IMR-90 (cell line): ENCODE data around the gene TMA16. TPM values are rescaled to one million over a fixed set of nuclear protein-coding genes. Genes with fewer than 3 reads are reported as not detected.
A peak's percentile ranks its signal among the peaks of the same experiment; 100 is the strongest.

ENCODE experiments used
- ATAC-seq: fragments of 200-7000 bp; cut with Tn5 transposase; 2 replicates; pipeline ENCODE4 v1.9.1; 2020; ENCODE audit warnings: low read depth, mild to moderate bottlenecking, moderate library complexity
- BruUV-seq: library from RNA; stranded (reverse); fragments of 400-500 nt; replicated peaks from 2 replicates; lab custom pipeline; 2021; lab: Mats Ljungman, UMichigan
- CTCF ChIA-PET: fragments of 300-600 bp; formaldehyde crosslinking; extraction: SDS; loops from one replicate; lab custom pipeline; 2021; ENCODE audit warnings: antibody characterized with exemption; lab: Yijun Ruan, JAX
- POLR2A ChIA-PET: fragments of 300-600 bp; sonication (Branson Sonifier 250); formaldehyde crosslinking; loops from one replicate; lab custom pipeline; 2022; ENCODE audit warnings: antibody characterized with exemption; ENCODE audit not compliant: unreplicated experiment; lab: Charles Lee
- DNase-seq: peaks from one replicate; pipeline ENCODE4 v3.0.0; 2013
- H2AFZ ChIP-seq: replicated peaks from 2 replicates; pipeline ENCODE3; 2013; ENCODE audit warnings: low read length, mild to moderate bottlenecking; ENCODE audit not compliant: poor library complexity
- H2AK5ac ChIP-seq: 2 replicates; pipeline ENCODE4 v1.6.1; 2013; ENCODE audit warnings: low read depth, low read length, inconsistent platforms
- H2AK9ac ChIP-seq: replicated peaks from 2 replicates; pipeline ENCODE3; 2013; ENCODE audit warnings: mild to moderate bottlenecking, low read depth, low read length, moderate library complexity; ENCODE audit not compliant: poor library complexity
- H2BK120ac ChIP-seq: 2 replicates; pipeline ENCODE4 v1.6.1; 2013; ENCODE audit warnings: low read depth, low read length, inconsistent platforms
- H2BK15ac ChIP-seq: 3 replicates; pipeline ENCODE4 v1.6.1; 2013; ENCODE audit warnings: low read depth, low read length, inconsistent platforms
- H2BK20ac ChIP-seq: 2 replicates; pipeline ENCODE4 v1.6.1; 2013; ENCODE audit warnings: low read depth, mild to moderate bottlenecking, inconsistent platforms, low read length, moderate library complexity
- H2BK5ac ChIP-seq: 2 replicates; pipeline ENCODE4 v1.6.1; 2013; ENCODE audit warnings: mild to moderate bottlenecking, low read depth, low read length, inconsistent platforms; ENCODE audit not compliant: poor library complexity, severe bottlenecking
- H3K14ac ChIP-seq: replicated peaks from 2 replicates; pipeline ENCODE4 v1.6.1; 2013; ENCODE audit warnings: low read depth, low read length, inconsistent platforms
- H3K18ac ChIP-seq: 2 replicates; pipeline ENCODE4 v1.6.1; 2013; ENCODE audit warnings: low read depth, low read length, control low read depth
- H3K23ac ChIP-seq: 2 replicates; pipeline ENCODE4 v1.6.1; 2013; ENCODE audit warnings: low read depth, low read length, inconsistent platforms
- H3K27ac ChIP-seq: 2 replicates; pipeline ENCODE4 v1.5.1; 2013; ENCODE audit warnings: mild to moderate bottlenecking, control low read depth, low read length; ENCODE audit not compliant: insufficient read depth
- H3K27me3 ChIP-seq: 2 replicates; pipeline ENCODE4 v1.6.1; 2013; ENCODE audit warnings: low read length; ENCODE audit not compliant: control insufficient read depth, insufficient read depth
- H3K36me3 ChIP-seq: 2 replicates; pipeline ENCODE4 v1.6.1; 2013; ENCODE audit warnings: low read length, mixed read lengths; ENCODE audit not compliant: control insufficient read depth, insufficient read depth
- H3K4ac ChIP-seq: 2 replicates; pipeline ENCODE4 v1.6.1; 2013; ENCODE audit warnings: low read depth, low read length, inconsistent platforms
- H3K4me1 ChIP-seq: 2 replicates; pipeline ENCODE4 v1.6.1; 2013; ENCODE audit warnings: low read length, mixed read lengths; ENCODE audit not compliant: control insufficient read depth, insufficient read depth
- H3K4me2 ChIP-seq: 2 replicates; pipeline ENCODE4 v1.6.1; 2013; ENCODE audit warnings: low read depth, mild to moderate bottlenecking, control low read depth, low read length, moderate library complexity
- H3K4me3 ChIP-seq: 2 replicates; pipeline ENCODE4 v1.5.1; 2013; ENCODE audit warnings: low read depth, mild to moderate bottlenecking, control low read depth, low read length, moderate library complexity; ENCODE audit not compliant: insufficient read depth
- H3K56ac ChIP-seq: 2 replicates; pipeline ENCODE4 v1.6.1; 2013; ENCODE audit warnings: low read length, inconsistent platforms; ENCODE audit not compliant: insufficient read depth; ENCODE audit errors: extremely low read depth
- H3K79me1 ChIP-seq, 2 experiments: 2 replicates each; pipeline ENCODE4 v1.6.1; 2013; ENCODE audit warnings: low read length in 2 of 2, inconsistent platforms in 1 of 2, low read depth in 1 of 2
- H3K9ac ChIP-seq: 2 replicates; pipeline ENCODE4 v1.6.1; 2013; ENCODE audit warnings: low read depth, low read length, control low read depth
- H3K9me1 ChIP-seq: 2 replicates; pipeline ENCODE4 v1.6.1; 2013; ENCODE audit warnings: low read length, inconsistent platforms; ENCODE audit not compliant: insufficient read depth
- H3K9me3 ChIP-seq: 2 replicates; pipeline ENCODE4 v1.6.1; 2013; ENCODE audit warnings: low read length; ENCODE audit not compliant: control insufficient read depth, insufficient read depth
- H4K20me1 ChIP-seq: 2 replicates; pipeline ENCODE4 v1.6.1; 2013; ENCODE audit warnings: low read length, inconsistent platforms; ENCODE audit not compliant: insufficient read depth
- H4K5ac ChIP-seq: 2 replicates; pipeline ENCODE4 v1.6.1; 2013; ENCODE audit warnings: mild to moderate bottlenecking, low read depth, low read length, control low read depth
- H4K8ac ChIP-seq, 2 experiments: 2 replicates each; pipeline ENCODE4 v1.6.1; 2013; ENCODE audit warnings: low read depth in 2 of 2, low read length in 2 of 2, control low read depth in 1 of 2, inconsistent platforms in 1 of 2
- H4K91ac ChIP-seq: 2 replicates; pipeline ENCODE4 v1.6.1; 2013; ENCODE audit warnings: low read depth, low read length, inconsistent platforms; ENCODE audit not compliant: insufficient read depth
- CEBPB ChIP-seq: IDR thresholded peaks from 2 replicates; pipeline ENCODE4 v1.6.1; 2012; ENCODE audit warnings: low read depth, low read length, improper control_type of control experiment
- CHD1 ChIP-seq: IDR thresholded peaks from 2 replicates; pipeline ENCODE4 v1.6.1; 2012; ENCODE audit warnings: low read depth, low read length, improper control_type of control experiment
- FOS ChIP-seq: fragments of 150-350 bp; IDR thresholded peaks from 2 replicates; pipeline ENCODE4 v1.6.1; 2016; ENCODE audit warnings: low read depth, low read length
- MAFK ChIP-seq: IDR thresholded peaks from 2 replicates; pipeline ENCODE4 v1.6.1; 2012; ENCODE audit warnings: low read depth, low read length, improper control_type of control experiment
- NFE2L2 ChIP-seq: fragments of 150-350 bp; IDR thresholded peaks from 2 replicates; pipeline ENCODE4 v1.6.1; 2016; ENCODE audit warnings: low read depth, mild to moderate bottlenecking, low read length
- RCOR1 ChIP-seq: IDR thresholded peaks from 2 replicates; pipeline ENCODE4 v1.6.1; 2012; ENCODE audit warnings: mild to moderate bottlenecking, low read length, improper control_type of control experiment; ENCODE audit not compliant: insufficient replicate concordance
- WGBS, 2 experiments: methylation state at CpG; one replicate each; pipeline versions ENCODE4 v1.1.5 to v1.1.7; 2013; ENCODE audit warnings: missing lambda C conversion rate in 2 of 2; ENCODE audit not compliant: insufficient read length in 1 of 2; ENCODE audit errors: extremely low coverage in 2 of 2; 5-methylcytosine and 5-hydroxymethylcytosine counted together
- dilution Hi-C: fragments of 300-500 bp; cut with HindIII; formaldehyde crosslinking; loops from one replicate; pipeline ENCODE4 v1.14.3; 2018; ENCODE audit warnings: low sequenced_read_pairs; ENCODE audit not compliant: unreplicated experiment
- in situ Hi-C: fragments of 300-500 bp; cut with MboI; formaldehyde crosslinking; loops from 3 replicates; pipeline ENCODE4 v1.14.3; 2019; ENCODE audit warnings: low sequenced_read_pairs, inconsistent platforms, mixed read lengths
- intact Hi-C: fragments of 100-400 bp; cut with micrococcal nuclease; formaldehyde crosslinking; loops from 2 replicates; pipeline ENCODE4 v1.10.0; 2022
- polyA plus RNA-seq, 3 experiments: library from polyadenylated mRNA; depleted of rRNA; stranded (reverse); fragments of >200 nt; gene quantifications; 2 replicates each; pipeline ENCODE4 v1.2.3, GENCODE V29; 2012; ENCODE audit warnings: low replicate concordance in 1 of 3
- total RNA-seq: library from RNA; depleted of rRNA; stranded (reverse); fragments of >200 nt; gene quantifications from 2 replicates; pipeline ENCODE4 v1.2.3, GENCODE V29; 2012
- TF ChIP-seq, protein P1 (sequence below): conservative IDR thresholded peaks from 2 replicates; pipeline ENCODE4 v1.5.1; 2012; ENCODE audit warnings: mild to moderate bottlenecking, low read depth, low read length, improper control_type of control experiment

Gene TMA16
- total and polyA plus RNA-seq, 2 of the 4 experiments (the other 2 are of a cell fraction): 9.3 to 19.8 TPM

DNA sequence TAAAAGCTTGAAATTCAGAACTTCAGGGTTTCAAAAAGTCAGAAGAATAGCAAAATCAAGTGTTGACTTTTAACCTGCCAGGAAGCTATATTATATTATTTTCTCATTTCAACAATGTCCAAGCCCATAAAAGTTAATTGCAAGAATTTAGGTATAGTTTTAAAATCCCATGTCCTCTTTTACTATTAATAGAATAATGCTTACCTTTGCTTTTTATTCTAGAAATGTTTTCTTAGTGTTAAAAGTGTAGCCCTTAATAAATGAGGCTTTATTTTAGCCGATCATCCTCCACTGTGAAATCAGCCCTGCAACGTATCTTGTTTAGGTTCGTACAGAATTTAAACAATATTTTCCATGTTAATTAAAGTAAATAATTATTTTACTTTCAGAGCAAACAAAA, 31.5 kb downstream of the TMA16 start:
- ATAC-seq (no peak), DNase-seq (no peak)
- no CpG with 5 or more reads among the region's 3 CpGs for WGBS, 2 experiments
- Histone ChIP-seq H3K27ac (no peak overlapping the region), H3K56ac (no peak overlapping the region), H4K8ac (no peak overlapping the region), H2AFZ (no peak overlapping the region), H2AK9ac (no peak overlapping the region), H2BK120ac (no peak overlapping the region), H4K20me1 (no peaks in the 10 kb centered on the region), H2BK5ac (no peak overlapping the region), H3K9ac (no peak overlapping the region), H2BK20ac (no peak overlapping the region), H3K9me3 (no peaks in the 10 kb centered on the region), H3K4me1 (peaks cover 4% of the 10 kb centered on the region), H3K14ac (no peak overlapping the region), H2AK5ac (no peak overlapping the region), H4K91ac (no peak overlapping the region), H3K79me1 (0 out of 4 replicates have a peak, but pooled peaks cover 0 to 5% of the 10 kb centered on the region in 2 experiments), H3K4me2 (no peak overlapping the region), H3K27me3 (no peaks in the 10 kb centered on the region), H3K18ac (no peak overlapping the region), H3K23ac (no peak overlapping the region), H3K4me3 (no peak overlapping the region), H2BK15ac (no peak overlapping the region), H4K5ac (no peak overlapping the region), H3K4ac (no peak overlapping the region), H3K9me1 (0 out of 2 replicates have a peak, but pooled peaks cover 4% of the 10 kb centered on the region), H3K36me3 (peaks cover 10% of the 10 kb centered on the region)
- in situ Hi-C loops (loop anchor here (25.0 kb wide), 1 partner anchor 414 kb away; no protein-coding TSS in a partner anchor), intact Hi-C loops (no loop called here), dilution Hi-C loops (no loop called here)
- ChIA-PET CTCF (interaction anchor here (1.1 kb wide), 1 partner anchor 10 kb away, joined by 3 read pairs; no protein-coding TSS in a partner anchor), POLR2A (no interaction called here)
- no TSS peak for BruUV-seq
- no peak for TF ChIP-seq RCOR1
- TF ChIP-seq NFE2L2: no peak
- TF ChIP-seq MAFK: peak; percentile 31
- no peak for TF ChIP-seq CHD1
- TF ChIP-seq FOS: no peak
- TF ChIP-seq, protein P1, sequence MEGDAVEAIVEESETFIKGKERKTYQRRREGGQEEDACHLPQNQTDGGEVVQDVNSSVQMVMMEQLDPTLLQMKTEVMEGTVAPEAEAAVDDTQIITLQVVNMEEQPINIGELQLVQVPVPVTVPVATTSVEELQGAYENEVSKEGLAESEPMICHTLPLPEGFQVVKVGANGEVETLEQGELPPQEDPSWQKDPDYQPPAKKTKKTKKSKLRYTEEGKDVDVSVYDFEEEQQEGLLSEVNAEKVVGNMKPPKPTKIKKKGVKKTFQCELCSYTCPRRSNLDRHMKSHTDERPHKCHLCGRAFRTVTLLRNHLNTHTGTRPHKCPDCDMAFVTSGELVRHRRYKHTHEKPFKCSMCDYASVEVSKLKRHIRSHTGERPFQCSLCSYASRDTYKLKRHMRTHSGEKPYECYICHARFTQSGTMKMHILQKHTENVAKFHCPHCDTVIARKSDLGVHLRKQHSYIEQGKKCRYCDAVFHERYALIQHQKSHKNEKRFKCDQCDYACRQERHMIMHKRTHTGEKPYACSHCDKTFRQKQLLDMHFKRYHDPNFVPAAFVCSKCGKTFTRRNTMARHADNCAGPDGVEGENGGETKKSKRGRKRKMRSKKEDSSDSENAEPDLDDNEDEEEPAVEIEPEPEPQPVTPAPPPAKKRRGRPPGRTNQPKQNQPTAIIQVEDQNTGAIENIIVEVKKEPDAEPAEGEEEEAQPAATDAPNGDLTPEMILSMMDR: no peak
- TF ChIP-seq CEBPB: no peak
